Fibroblast of upper back skin (primary cell): ENCODE data around the gene TMC5.
"Not testable (repeated sequence)": the region's sequence is repeated elsewhere in the genome, so short reads cannot be mapped to it uniquely, and the experiment has no call there.

Experiments used
- DNase-seq: peaks from one replicate; pipeline ENCODE4 v3.0.0-alpha.2; 2013

The TMC5 gene

GRCh38 chr16:19513377-19514053, 95.8 kb downstream of the TMC5 start:
- no peak for DNase-seq

DNA sequence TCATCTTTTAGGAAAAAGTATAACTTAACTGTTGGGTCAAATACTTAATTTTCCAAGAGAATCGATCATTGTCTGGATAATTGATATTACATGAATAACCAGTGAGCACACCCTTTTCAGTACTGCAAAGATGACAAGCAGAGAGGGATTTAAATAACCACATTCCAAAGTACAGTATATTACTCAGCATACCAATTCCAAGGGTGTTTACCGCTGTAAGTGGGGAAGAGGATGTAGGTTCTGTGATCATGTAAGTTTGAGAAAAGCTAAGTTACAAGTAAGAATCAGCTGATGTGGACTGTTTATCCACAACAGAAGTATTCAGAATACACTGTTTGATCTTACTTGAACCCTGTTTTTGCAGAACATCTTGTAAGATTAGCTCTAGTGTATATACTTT, 98.1 kb downstream of the TMC5 start:
- DNase-seq: no peak

- no peak for DNase-seq
Measured at GRCh38 chr16:19517424-19518089, 99.9 kb downstream of the TMC5 start.

- DNase-seq: no peak
Measured at GRCh38 chr16:19518388-19518787, 100.7 kb downstream of the TMC5 start.

- DNase-seq: no peak
Measured at GRCh38 chr16:19520861-19521331, 103.2 kb downstream of the TMC5 start.

GRCh38 chr16:19521471-19522396, 104.1 kb downstream of the TMC5 start, which contains the start of gene GDE1:
Gene GDE1 (minus strand): TSS chr16:19522098. CDS start chr16:19521964, 134 bp downstream.
- peak; percentile 89 for DNase-seq

DNA sequence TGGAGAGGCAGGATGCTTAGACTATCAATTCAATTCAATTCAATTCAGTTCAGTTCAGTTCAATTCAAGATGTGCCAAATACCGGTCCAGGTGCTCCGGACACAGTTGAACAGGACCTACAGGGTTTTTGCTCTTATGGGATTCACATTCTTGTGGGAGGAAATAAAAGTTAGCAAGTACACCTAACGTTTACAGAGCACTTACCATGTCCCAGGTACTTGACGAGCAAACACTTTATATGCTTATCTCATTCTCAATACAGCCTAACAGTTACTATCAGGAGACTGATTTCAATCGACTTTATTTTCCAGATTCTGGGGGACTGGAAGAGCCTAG, 104.7 kb downstream of the TMC5 start:
- no peak for DNase-seq

DNA sequence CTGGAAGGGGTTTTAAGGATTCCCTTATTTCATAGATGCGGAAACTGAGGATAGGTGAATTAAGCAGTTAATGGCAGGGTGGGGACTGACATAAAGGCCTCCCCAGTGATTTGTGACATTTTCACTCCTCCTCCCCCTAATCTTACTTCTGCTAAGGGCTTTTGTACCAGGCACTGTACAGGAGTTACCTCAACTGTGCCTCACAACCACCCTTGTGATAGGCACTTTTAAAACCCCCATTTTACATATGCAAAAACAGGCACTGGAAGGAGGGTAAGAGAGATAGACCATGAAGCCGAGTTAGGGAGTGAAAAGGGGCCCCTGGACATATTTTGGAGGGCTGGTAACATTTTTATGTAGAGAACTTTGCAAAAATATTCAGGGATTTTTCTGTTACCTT, 105.1 kb downstream of the TMC5 start:
- DNase-seq: no peak

- DNase-seq: no peak
Measured at GRCh38 chr16:19523184-19523558, 105.5 kb downstream of the TMC5 start.

DNA sequence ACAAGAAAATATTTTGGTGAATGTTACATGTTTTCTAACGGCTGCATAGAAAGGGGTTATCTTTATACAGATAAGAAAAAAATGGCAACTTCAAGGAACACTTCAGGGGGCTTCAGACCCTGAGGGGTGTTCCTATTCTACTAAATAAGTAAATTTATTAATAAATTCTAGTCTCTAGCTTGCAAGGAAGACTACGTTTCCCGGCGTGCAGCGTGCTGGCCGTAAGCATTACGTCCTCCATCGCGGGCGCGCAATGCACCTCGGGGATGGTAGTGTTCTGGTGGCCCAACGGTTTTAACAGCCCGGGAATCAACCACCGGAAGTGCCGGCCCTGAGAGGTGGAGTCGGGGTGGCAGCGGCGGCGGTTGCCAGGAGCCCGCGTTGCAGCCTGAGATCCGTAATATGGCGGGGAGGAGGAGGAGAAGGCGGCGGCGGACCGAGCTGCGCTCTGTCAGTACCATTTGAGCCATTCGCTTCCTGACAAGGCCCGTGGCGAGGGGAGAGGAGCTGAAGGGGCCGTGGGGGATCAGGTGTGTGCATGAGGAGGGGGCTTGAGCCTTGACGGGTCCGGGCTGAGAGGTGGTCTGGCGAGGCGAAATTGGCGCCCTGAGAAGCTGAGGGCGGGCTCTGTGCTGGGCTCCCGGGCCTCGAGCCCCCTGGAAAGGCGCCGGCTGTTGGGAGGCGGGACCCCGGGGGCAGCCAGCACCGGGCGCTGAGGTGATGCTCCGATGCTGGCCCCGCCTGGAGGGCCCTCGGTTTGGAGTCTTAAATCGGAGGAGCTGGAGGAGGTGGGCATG, 106.1 kb downstream of the TMC5 start, which contains the start of gene CCP110:
TSS of gene CCP110 (plus strand) at position 384 of the 797 bp plus-strand sequence. CDS start 3,940 bp downstream, outside the sequence.
- peak; percentile 95 for DNase-seq

- no peak for DNase-seq
Measured at GRCh38 chr16:19524356-19524615, 106.6 kb downstream of the TMC5 start.

- no peak for DNase-seq
Measured at GRCh38 chr16:19524616-19525384, 107.1 kb downstream of the TMC5 start.

- DNase-seq: no peak
Measured at GRCh38 chr16:19525385-19525723, 107.7 kb downstream of the TMC5 start.

DNA sequence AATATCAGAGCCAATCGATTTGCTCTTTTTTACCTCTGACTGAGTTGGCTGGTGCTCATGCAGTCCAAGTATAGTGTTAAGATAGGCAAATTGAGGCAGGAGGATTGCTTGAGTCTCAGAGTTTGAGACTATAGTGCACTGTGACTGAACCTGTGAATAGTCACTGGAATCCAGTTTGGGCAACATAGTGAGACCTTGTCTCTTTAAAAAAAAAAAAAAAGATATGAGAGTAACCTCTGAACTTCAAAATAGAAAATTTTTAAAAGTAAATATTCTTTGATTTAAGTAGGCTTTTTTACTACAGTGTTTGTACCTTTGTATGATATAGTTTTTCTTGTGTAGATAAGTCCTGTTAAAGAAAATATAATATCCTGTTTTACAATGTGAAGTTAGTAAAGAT, 109.5 kb downstream of the TMC5 start:
- no peak for DNase-seq

DNA sequence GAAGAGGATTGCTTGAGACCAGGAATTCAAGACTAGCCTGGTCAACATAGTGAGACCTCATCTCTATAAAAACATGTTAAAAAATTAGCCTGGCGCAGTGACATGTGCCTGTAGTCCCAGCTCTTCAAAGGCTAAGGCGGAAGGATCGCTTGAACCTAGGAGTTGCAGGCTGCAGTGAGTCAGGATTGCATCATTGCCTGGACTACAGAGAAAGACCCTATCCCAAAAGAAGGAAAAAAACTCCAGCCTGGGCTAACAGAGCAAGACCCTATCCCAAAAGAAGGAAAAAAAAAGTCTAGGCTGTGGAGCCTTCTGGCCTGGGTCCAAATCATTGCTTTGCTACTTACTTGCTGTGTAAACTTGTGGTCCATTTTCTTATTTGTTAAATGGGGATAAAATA, 111.0 kb downstream of the TMC5 start:
- DNase-seq: no peak

DNA sequence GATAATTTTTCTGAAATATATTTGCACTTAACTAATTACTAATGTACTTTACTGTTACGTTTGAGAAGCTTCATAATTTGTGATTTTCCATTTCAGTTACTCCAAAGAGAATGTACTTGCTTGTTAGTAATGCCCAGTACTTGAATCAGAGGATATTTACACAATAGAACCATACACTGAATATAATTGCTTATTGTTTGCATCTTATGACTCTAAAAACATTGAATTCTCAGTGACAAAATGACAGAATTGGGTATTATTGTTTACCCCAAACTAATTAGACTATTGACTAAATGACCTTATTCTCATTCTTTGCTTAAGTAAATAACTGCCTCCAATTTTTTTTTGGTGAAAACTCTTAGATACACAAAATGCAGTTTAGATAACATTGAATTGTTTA, 114.9 kb downstream of the TMC5 start:
- DNase-seq: no peak

- no peak for DNase-seq
Measured at GRCh38 chr16:19540241-19540970, 122.7 kb downstream of the TMC5 start.

GRCh38 chr16:19542138-19542821, 124.6 kb downstream of the TMC5 start:
- no peak for DNase-seq

- not testable (repeated sequence) for DNase-seq
Measured at GRCh38 chr16:19543278-19543996, 125.8 kb downstream of the TMC5 start.

DNA sequence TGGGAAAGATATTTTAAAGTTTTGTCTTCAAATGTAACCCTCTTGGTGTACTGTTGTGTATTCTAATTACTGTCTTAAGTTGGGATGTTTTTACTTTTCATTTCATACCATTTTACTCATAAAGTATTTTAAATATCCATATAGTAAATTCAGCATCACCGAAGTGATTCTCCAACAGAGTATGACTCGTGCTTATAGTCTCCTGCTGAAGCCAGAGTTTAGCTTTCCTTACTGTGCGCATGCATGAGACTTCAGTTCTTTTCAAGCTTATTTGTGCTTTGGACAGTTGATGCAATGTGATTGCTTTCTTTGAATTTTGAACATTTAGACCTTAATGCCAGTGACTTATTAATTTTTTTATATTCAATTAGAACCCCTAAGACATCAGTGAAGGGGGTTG, 130.5 kb downstream of the TMC5 start:
- no peak for DNase-seq
